HG03159 (cell line): Measurements from ENCODE around the gene MICALL1.

Source experiments
- ATAC-seq: cut with Tn5 transposase; IDR thresholded peaks from one replicate; pipeline ENCODE4 v1.9.1; 2021; ENCODE audit warnings: mild to moderate bottlenecking, moderate library complexity; ENCODE audit not compliant: unreplicated experiment

MICALL1 gene

GRCh38 chr22:37905534-37906363 is at the start of gene MICALL1:
MICALL1 (plus strand) TSS chr22:37906297; CDS start chr22:37906423, 126 bp downstream.
- ATAC-seq, result peak; percentile 69

- ATAC-seq, result no peak
Observed at GRCh38 chr22:37860796-37861421, 45.2 kb upstream of the MICALL1 start.

- ATAC-seq, result no peak
Observed at GRCh38 chr22:37862570-37863325, 43.3 kb upstream of the MICALL1 start.

GRCh38 chr22:37865510-37865909 is 40.6 kb upstream of the MICALL1 start:
- ATAC-seq, result no peak

GRCh38 chr22:37870273-37870672 is 35.8 kb upstream of the MICALL1 start:
- no peak for ATAC-seq

GRCh38 chr22:37880668-37881440 is 25.2 kb upstream of the MICALL1 start:
- ATAC-seq, result no peak

GRCh38 chr22:37884420-37884819 is 21.7 kb upstream of the MICALL1 start:
- ATAC-seq, result no peak

- no peak for ATAC-seq
Observed at GRCh38 chr22:37887584-37888378, 18.3 kb upstream of the MICALL1 start.

- ATAC-seq, result no peak
Observed at GRCh38 chr22:37891926-37892325, 14.2 kb upstream of the MICALL1 start.

GRCh38 chr22:37892566-37893335 is 13.3 kb upstream of the MICALL1 start:
- ATAC-seq, result no peak

GRCh38 chr22:37893583-37893983 is 12.5 kb upstream of the MICALL1 start:
- no peak for ATAC-seq

GRCh38 chr22:37894939-37895670 is 11.0 kb upstream of the MICALL1 start:
- no peak for ATAC-seq

- no peak for ATAC-seq
Observed at GRCh38 chr22:37896181-37896592, 9.9 kb upstream of the MICALL1 start.

GRCh38 chr22:37896939-37897338 is 9.2 kb upstream of the MICALL1 start:
- no peak for ATAC-seq

GRCh38 chr22:37897807-37898206 is 8.3 kb upstream of the MICALL1 start:
- no peak for ATAC-seq

GRCh38 chr22:37898441-37899181 is 7.5 kb upstream of the MICALL1 start:
- no peak for ATAC-seq

- ATAC-seq, result no peak
Observed at GRCh38 chr22:37904572-37905533, 1.2 kb upstream of the MICALL1 start.
